ENCODE data around the gene PRTFDC1. TPM values are rescaled to one million over a fixed set of nuclear protein-coding genes. Genes with fewer than 3 reads are reported as not detected.

The PRTFDC1 gene
- total RNA-seq, 1 experiment from 2014 or later: not detected

DNA sequence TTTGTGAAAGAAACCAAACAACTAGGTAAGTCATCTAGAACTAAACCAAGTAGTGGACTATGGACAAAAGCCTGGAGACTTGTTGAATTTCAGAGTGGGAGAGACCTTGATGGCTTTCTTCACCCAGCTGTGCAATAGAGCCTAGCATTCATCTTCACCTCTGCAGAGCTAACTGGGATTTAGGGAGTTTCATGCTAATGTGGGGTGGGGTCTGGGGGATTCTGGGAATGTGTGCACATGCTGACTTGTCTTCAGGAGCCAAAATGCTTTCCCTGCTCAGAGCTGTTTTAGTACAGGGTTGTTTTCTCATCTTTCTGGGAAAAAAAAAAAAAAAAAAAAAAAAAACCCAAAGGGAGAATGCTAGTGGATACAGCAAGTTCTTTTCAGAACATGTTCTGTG is 147.4 kb downstream of the PRTFDC1 start (continued):
- TF ChIP-seq SRF (IDR thresholded peaks at IDR 0.05; ENCODE audit: low read depth): no peak

DNA sequence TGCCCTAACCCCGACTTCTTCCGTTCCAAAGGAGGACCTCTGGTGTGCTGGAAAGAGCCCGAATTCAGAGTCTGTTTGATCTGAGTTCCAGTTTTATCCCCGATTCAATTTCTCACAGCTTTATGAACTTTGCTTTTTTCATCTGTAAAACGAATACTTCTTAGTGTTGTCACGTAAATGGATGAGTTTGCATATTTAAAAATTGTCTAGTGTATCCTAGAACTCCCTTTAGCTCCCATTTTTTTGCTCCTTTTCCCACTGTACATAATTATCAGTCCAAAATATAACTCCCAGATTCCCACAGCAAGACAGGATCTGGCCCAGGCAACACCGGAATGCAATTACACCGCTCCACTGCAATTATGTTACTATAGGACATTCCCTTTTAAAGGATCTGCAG is 148.0 kb downstream of the PRTFDC1 start:
- no peak for ATAC-seq
- H3K9ac ChIP-seq (ENCODE audit: low read length): no peak overlapping the region
- no TSS peak for BruUV-seq (replicated peaks)
- H3K27me3 ChIP-seq (ENCODE audit: insufficient read depth, low read length): no peaks in the 10 kb centered on the region
- no peaks in the 10 kb centered on the region for H3K9me2 ChIP-seq (ENCODE audit: insufficient read depth)
- no peaks in the 10 kb centered on the region for H4K20me1 ChIP-seq (ENCODE audit: insufficient read depth)
- H2AFZ ChIP-seq (ENCODE audit: low read depth, low read length, poor library complexity, severe bottlenecking): no peak overlapping the region
- ChIA-PET CTCF (no interaction called here), RAD21 (ENCODE audit: low non-redundant PET in 1 of 2, low total read pairs in 2 of 2, uncharacterized antibody in 2 of 2, unreplicated experiment in 2 of 2) (no interaction called here), POLR2A (no interaction called here)
- intact Hi-C loops (cut with micrococcal nuclease): no loop called here
- no peaks in the 10 kb centered on the region for H3K9me3 ChIP-seq (ENCODE audit: control insufficient read depth in 1 of 2, insufficient read depth in 1 of 2, low read depth in 1 of 2, low read length in 2 of 2)
- no peak overlapping the region for H3K4me3 ChIP-seq (replicated peaks in 1 of 2; ENCODE audit: low read depth in 1 of 2, low read length in 2 of 2)
- DNase-seq (ENCODE audit: low read depth, low spot score): no peak
- H3K4me2 ChIP-seq (ENCODE audit: low read length): no peak overlapping the region
- no peaks in the 10 kb centered on the region for H3K4me1 ChIP-seq (ENCODE audit: control insufficient read depth in 1 of 2, insufficient read depth in 2 of 2, low read length in 2 of 2)
- no peaks in the 10 kb centered on the region for H3K36me3 ChIP-seq (ENCODE audit: control insufficient read depth in 1 of 2, insufficient read depth in 2 of 2, low read length in 2 of 2)
- TF ChIP-seq JUND (IDR thresholded peaks at IDR 0.05) (no peak), ZNF274 (IDR thresholded peaks at IDR 0.05; ENCODE audit: low read depth, low read length) (no peak), SP1 (IDR thresholded peaks at IDR 0.05; ENCODE audit: low read depth) (no peak), CBX3 (IDR thresholded peaks at IDR 0.05; ENCODE audit: low read depth) (no peak), YY1 (IDR thresholded peaks at IDR 0.05; ENCODE audit: extremely low read depth, insufficient replicate concordance, low read depth, low read length) (no peak), FOSL1 (IDR thresholded peaks at IDR 0.05; ENCODE audit: low read depth) (no peak), ZBTB33 (IDR thresholded peaks at IDR 0.05; ENCODE audit: extremely low read depth, insufficient replicate concordance, low read length) (no peak), ZFX (IDR thresholded peaks at IDR 0.05) (no peak), EZH2 (IDR thresholded peaks at IDR 0.05) (no peak), POLR2A (IDR thresholded peaks at IDR 0.05; ENCODE audit: borderline replicate concordance, extremely low read depth, insufficient read depth, insufficient read length) (no peak), SRF (IDR thresholded peaks at IDR 0.05; ENCODE audit: low read depth) (no peak), EGR1 (IDR thresholded peaks at IDR 0.05; ENCODE audit: low read depth) (no peak), CEBPB (IDR thresholded peaks at IDR 0.05; ENCODE audit: low read depth) (no peak)
- TF ChIP-seq, protein P1, sequence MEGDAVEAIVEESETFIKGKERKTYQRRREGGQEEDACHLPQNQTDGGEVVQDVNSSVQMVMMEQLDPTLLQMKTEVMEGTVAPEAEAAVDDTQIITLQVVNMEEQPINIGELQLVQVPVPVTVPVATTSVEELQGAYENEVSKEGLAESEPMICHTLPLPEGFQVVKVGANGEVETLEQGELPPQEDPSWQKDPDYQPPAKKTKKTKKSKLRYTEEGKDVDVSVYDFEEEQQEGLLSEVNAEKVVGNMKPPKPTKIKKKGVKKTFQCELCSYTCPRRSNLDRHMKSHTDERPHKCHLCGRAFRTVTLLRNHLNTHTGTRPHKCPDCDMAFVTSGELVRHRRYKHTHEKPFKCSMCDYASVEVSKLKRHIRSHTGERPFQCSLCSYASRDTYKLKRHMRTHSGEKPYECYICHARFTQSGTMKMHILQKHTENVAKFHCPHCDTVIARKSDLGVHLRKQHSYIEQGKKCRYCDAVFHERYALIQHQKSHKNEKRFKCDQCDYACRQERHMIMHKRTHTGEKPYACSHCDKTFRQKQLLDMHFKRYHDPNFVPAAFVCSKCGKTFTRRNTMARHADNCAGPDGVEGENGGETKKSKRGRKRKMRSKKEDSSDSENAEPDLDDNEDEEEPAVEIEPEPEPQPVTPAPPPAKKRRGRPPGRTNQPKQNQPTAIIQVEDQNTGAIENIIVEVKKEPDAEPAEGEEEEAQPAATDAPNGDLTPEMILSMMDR (IDR thresholded peaks at IDR 0.05 in 2 of 3, conservative IDR thresholded peaks at IDR 0.05 in 1 of 3; ENCODE audit: borderline replicate concordance in 1 of 3, insufficient read depth in 1 of 3, low read depth in 2 of 3, low read length in 2 of 3): no peak
- TF ChIP-seq, protein P2, sequence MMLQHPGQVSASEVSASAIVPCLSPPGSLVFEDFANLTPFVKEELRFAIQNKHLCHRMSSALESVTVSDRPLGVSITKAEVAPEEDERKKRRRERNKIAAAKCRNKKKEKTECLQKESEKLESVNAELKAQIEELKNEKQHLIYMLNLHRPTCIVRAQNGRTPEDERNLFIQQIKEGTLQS (IDR thresholded peaks at IDR 0.05): no peak
- no peaks in the 10 kb centered on the region for H3K79me2 ChIP-seq (ENCODE audit: insufficient read depth, low read length)
- H3K27ac ChIP-seq (ENCODE audit: low read depth, low read length): no peak overlapping the region

All from HCT116 (cell line).